GM23248 (cell line): ENCODE data around the gene ARHGEF10L. TPM values are rescaled to one million over a fixed set of nuclear protein-coding genes. Genes with fewer than 3 reads are reported as not detected.
A peak's percentile ranks its signal among the peaks of the same experiment; 100 is the strongest.

Source experiments
- DNase-seq: peaks from one replicate; pipeline ENCODE4 v3.0.0-alpha.2; 2015
- H2AFZ ChIP-seq: fragments of 200-600 bp; sonication (generic); 2 replicates; pipeline ENCODE4 v1.6.1; 2016; ENCODE audit warnings: antibody characterized with exemption
- H3F3A ChIP-seq: fragments of 200-600 bp; sonication (generic); 2 replicates; pipeline ENCODE4 v1.6.1; 2016; ENCODE audit warnings: mild to moderate bottlenecking, antibody characterized with exemption, mixed run types; ENCODE audit not compliant: insufficient read depth
- H3K27ac ChIP-seq: fragments of 200-600 bp; sonication (generic); 2 replicates; pipeline ENCODE4 v1.5.1; 2016; ENCODE audit warnings: mild to moderate bottlenecking
- H3K27me3 ChIP-seq: fragments of 200-600 bp; sonication (generic); replicated peaks from 2 replicates; pipeline ENCODE4 v1.6.1; 2016; ENCODE audit warnings: mild to moderate bottlenecking; ENCODE audit not compliant: insufficient read depth
- H3K36me3 ChIP-seq: fragments of 200-600 bp; sonication (generic); 2 replicates; pipeline ENCODE4 v1.6.1; 2016; ENCODE audit warnings: low read depth, mild to moderate bottlenecking
- H3K4me1 ChIP-seq: fragments of 200-600 bp; sonication (generic); 2 replicates; pipeline ENCODE4 v1.6.1; 2016; ENCODE audit warnings: mild to moderate bottlenecking; ENCODE audit not compliant: insufficient read depth
- H3K4me2 ChIP-seq: fragments of 200-600 bp; sonication (generic); one replicate; pipeline ENCODE4 v1.6.1; 2016; ENCODE audit warnings: mild to moderate bottlenecking; ENCODE audit not compliant: unreplicated experiment
- H3K4me3 ChIP-seq: fragments of 200-600 bp; sonication (generic); 2 replicates; pipeline ENCODE4 v1.5.1; 2016; ENCODE audit warnings: mild to moderate bottlenecking
- H3K79me2 ChIP-seq: fragments of 200-600 bp; sonication (generic); 2 replicates; pipeline ENCODE4 v1.6.1; 2016; ENCODE audit warnings: mild to moderate bottlenecking; ENCODE audit not compliant: insufficient read depth
- H3K9ac ChIP-seq: fragments of 200-600 bp; sonication (generic); 2 replicates; pipeline ENCODE4 v1.6.1; 2016; ENCODE audit warnings: mild to moderate bottlenecking
- H3K9me2 ChIP-seq: fragments of 200-600 bp; sonication (generic); 2 replicates; pipeline ENCODE4 v1.6.1; 2016; ENCODE audit warnings: mixed run types, mild to moderate bottlenecking, moderate library complexity; ENCODE audit not compliant: insufficient read depth
- H3K9me3 ChIP-seq: fragments of 200-600 bp; sonication (generic); one replicate; pipeline ENCODE4 v1.6.1; 2017; ENCODE audit warnings: low read depth
- H4K20me1 ChIP-seq: fragments of 200-600 bp; sonication (generic); 2 replicates; pipeline ENCODE4 v1.6.0; 2016; ENCODE audit not compliant: insufficient read depth
- EZH2 ChIP-seq: fragments of 200-600 bp; sonication (generic); IDR thresholded peaks from 2 replicates; pipeline ENCODE4 v1.6.1; 2018; ENCODE audit warnings: antibody characterized with exemption, mild to moderate bottlenecking; ENCODE audit not compliant: insufficient read depth, poor library complexity, severe bottlenecking
- EZH2phosphoT487 ChIP-seq: fragments of 200-600 bp; sonication (generic); IDR thresholded peaks from 2 replicates; pipeline ENCODE4 v1.6.1; 2018; ENCODE audit warnings: antibody characterized with exemption, moderate library complexity, mild to moderate bottlenecking, low read depth; ENCODE audit not compliant: insufficient read depth
- WGBS, 2 experiments: methylation state at CpG; one replicate each; pipeline ENCODE4 v1.1.6; 2015 to 2017; ENCODE audit warnings: low lambda C conversion rate in 2 of 2, low coverage in 1 of 2; ENCODE audit errors: missing lambda C conversion rate in 2 of 2; 5-methylcytosine and 5-hydroxymethylcytosine counted together
- in situ Hi-C: fragments of 300-500 bp; cut with MboI; formaldehyde crosslinking; loops from 2 replicates; pipeline ENCODE4 v1.15.0; 2020
- polyA plus RNA-seq: library from polyadenylated mRNA; unstranded; fragments of >200 nt; fragmentation: Nextera tagmentation; extraction: Ambion mirVana; gene quantifications from 2 replicates; pipeline ENCODE4 v1.2.1, GENCODE V29; 2016
- total RNA-seq: library from RNA; depleted of rRNA; stranded (reverse); fragments of >200 nt; shearing (Covaris generic); gene quantifications from 2 replicates; pipeline ENCODE4 v1.2.3, GENCODE V29; 2014

ARHGEF10L gene
- total and polyA plus RNA-seq, 2 experiments from 2014 or later: 6.0 to 19.3 TPM

DNA sequence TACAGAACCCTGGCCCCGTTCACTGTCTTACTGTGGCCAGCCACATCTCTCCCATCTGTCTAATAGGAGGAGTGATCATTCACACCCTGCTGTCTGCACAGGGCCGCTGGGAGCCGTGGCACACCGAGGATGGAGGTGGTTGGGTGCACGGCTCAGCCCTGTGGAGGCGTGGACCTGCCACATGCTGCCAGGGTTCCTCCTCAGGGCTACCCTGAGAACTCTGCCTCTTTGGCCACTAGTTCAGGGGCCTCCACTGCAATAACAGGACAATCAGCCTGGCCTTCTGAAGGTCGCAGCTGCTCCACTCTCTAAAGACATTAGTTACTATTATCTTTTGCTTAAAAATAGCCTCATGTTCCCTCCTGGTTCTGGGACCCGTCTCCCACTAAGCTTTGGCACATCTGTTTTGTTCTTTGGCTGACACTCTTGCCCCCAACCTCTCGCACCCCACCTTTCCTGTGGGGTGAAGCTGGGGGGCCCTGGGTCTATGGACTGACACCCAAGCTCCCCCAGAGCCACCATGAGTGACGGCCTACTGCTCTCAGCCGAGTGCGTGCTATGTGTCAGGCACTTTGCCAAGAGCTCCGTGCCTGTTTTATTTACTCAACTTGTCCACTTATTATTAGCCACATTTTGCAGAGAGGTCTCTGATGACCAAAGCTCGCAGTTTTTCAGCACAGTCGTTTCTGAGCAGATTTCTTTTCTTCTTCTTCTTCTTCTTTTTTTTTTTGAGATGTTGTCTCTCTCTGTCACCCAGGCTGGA is 66.3 kb downstream of the ARHGEF10L start:
- peak; percentile 20 for DNase-seq
- H3K9ac ChIP-seq: no peak overlapping the region
- H3F3A ChIP-seq: no peaks in the 10 kb centered on the region
- no peak overlapping the region for H3K4me2 ChIP-seq
- H3K36me3 ChIP-seq: no peaks in the 10 kb centered on the region
- H3K9me2 ChIP-seq: no peaks in the 10 kb centered on the region
- H3K27me3 ChIP-seq: no peaks in the 10 kb centered on the region
- no peaks in the 10 kb centered on the region for H3K9me3 ChIP-seq
- TF ChIP-seq EZH2phosphoT487 (no peak), EZH2 (no peak)
- no peak overlapping the region for H2AFZ ChIP-seq
- no peak overlapping the region for H3K4me3 ChIP-seq
- WGBS, 2 experiments: 57 to 58% methylated on average over 15 of the region's 15 CpGs
- H3K27ac ChIP-seq: no peak overlapping the region
- no peaks in the 10 kb centered on the region for H3K79me2 ChIP-seq
- no peaks in the 10 kb centered on the region for H4K20me1 ChIP-seq
- H3K4me1 ChIP-seq: no peaks in the 10 kb centered on the region
- in situ Hi-C loops: loop anchor here (5.0 kb wide), 1 partner anchor 103 kb away; no protein-coding TSS in a partner anchor

DNA sequence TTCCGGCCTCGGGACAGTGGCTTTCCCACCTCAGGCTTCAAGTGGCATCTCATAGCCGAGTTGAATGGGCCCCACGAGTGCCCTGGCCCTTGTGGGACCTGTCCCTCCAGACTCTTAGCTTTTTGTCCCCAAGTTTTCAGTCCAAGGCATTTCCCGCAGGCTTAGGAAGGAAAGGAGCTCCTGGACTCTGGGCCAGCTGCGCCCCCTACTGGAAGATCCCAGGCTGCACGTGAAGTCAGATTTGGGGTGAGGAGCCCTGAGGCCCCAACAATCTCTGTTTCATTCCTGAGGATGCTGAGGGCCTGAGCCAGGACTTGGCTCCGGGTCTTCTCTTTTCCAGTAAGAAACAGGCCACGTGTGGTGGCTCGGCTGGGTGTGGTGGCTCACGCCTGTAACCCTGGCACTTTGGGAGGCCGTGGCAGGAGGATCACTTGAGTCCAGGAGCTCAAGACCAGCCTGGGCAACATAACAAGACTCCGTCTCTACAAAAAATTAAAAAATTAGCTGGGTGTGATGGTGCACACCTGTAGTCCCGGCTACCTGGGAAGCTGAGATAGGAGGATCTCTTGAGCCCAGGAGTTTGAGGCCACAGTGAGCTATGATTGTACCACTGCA is 67.4 kb downstream of the ARHGEF10L start:
- Histone ChIP-seq H3K9me3 (no peaks in the 10 kb centered on the region), H3K36me3 (no peaks in the 10 kb centered on the region), H2AFZ (no peak overlapping the region), H3K27ac (no peak overlapping the region), H3K79me2 (no peaks in the 10 kb centered on the region), H3F3A (peaks cover 8% of the 10 kb centered on the region), H3K9ac (no peak overlapping the region), H4K20me1 (no peaks in the 10 kb centered on the region), H3K27me3 (no peaks in the 10 kb centered on the region), H3K4me2 (no peak overlapping the region), H3K4me3 (no peak overlapping the region), H3K9me2 (no peaks in the 10 kb centered on the region), H3K4me1 (peaks cover 6% of the 10 kb centered on the region)
- TF ChIP-seq EZH2phosphoT487 (no peak), EZH2 (no peak)
- in situ Hi-C loops: loop anchor here (5.0 kb wide), 1 partner anchor 105 kb away; no protein-coding TSS in a partner anchor
- peak; percentile 77 for DNase-seq
- 38 to 41% methylated on average over 14 of the region's 14 CpGs for WGBS, 2 experiments

DNA sequence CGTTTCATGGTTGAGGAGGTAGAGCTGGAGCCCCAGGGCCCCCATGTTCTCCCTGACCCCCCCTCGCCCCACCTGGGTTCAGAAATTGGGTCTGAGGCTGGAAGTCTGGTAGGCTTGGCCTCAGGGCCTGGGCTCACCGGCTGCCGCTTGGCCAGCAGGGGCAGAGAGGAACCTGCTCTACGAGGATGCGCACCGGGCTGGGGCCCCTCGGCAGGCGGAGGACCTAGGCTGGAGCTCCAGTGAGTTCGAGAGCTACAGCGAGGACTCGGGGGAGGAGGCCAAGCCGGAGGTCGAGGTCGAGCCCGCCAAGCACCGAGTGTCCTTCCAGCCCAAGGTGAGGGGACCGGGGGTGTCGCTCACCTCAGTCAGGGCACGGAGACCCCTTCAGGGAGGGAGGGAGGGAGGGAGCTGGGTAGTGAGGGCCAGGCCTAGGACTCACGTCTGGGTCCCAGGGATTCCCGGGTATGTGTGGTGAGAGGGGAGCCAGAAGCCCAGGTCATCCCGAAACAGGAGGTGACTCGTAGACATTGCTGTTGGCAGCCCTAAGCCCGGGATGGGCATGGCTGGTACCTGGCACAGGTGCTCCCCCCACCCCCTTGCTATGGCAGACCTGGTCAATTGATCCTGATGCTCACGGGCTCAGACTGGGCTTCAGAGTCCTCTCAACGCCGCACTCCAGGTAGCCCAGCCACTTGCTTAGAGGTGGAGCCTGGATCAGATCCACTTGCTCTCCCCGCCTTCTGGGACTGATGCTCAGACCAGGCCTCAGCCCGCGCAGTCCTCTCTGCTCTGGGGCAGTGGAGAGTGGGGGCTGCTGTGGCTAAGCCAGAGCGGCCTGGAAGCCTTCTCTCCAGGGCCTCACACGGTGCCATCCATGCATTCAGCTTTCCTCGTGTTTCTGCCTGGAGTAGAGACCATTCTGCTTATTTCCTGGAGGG is 68.4 kb downstream of the ARHGEF10L start:
- Histone ChIP-seq H2AFZ (no peak overlapping the region), H3K27ac (no peak overlapping the region), H3K9me3 (no peaks in the 10 kb centered on the region), H3K4me1 (peaks cover 11% of the 10 kb centered on the region), H3K4me3 (no peak overlapping the region), H3K27me3 (no peaks in the 10 kb centered on the region), H3K79me2 (no peaks in the 10 kb centered on the region), H3F3A (peaks cover 13% of the 10 kb centered on the region), H3K9ac (no peak overlapping the region), H3K9me2 (no peaks in the 10 kb centered on the region), H3K36me3 (no peaks in the 10 kb centered on the region), H4K20me1 (no peaks in the 10 kb centered on the region), H3K4me2 (no peak overlapping the region)
- TF ChIP-seq EZH2phosphoT487 (no peak), EZH2 (no peak)
- 89 to 94% methylated on average over 30 to 34 of the region's 34 CpGs for WGBS, 2 experiments
- in situ Hi-C loops: loop anchor here (5.0 kb wide), 1 partner anchor 106 kb away; no protein-coding TSS in a partner anchor
- DNase-seq: no peak

DNA sequence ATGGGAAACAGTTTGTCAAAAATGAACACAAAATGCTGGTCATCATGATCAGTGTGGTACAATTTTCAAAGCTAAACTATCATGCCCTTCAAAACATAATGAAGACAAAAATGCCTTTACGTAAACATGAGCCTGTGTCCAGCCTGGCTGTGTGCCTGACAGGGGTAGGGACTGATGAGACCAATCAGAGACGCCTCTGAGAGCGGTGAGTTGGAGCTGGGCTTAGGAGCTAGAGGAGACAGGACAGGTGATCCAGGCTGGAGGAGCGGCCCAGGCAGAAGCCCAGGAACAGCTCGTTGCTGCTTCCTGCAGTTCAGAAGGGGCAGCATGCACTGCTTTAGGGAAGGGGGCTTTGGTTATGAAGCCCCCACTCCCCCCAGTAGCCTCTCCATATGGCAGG is 70.0 kb downstream of the ARHGEF10L start:
- Histone ChIP-seq H3K27me3 (no peaks in the 10 kb centered on the region), H3K36me3 (no peaks in the 10 kb centered on the region), H3F3A (peaks cover 13% of the 10 kb centered on the region), H3K9ac (no peak overlapping the region), H2AFZ (no peak overlapping the region), H3K4me2 (no peak overlapping the region), H3K9me2 (no peaks in the 10 kb centered on the region), H3K79me2 (no peaks in the 10 kb centered on the region), H4K20me1 (no peaks in the 10 kb centered on the region), H3K4me1 (peaks cover 11% of the 10 kb centered on the region), H3K9me3 (no peaks in the 10 kb centered on the region), H3K4me3 (no peak overlapping the region), H3K27ac (no peak overlapping the region)
- DNase-seq: no peak
- whole genome bisulfite sequencing, 2 experiments: 95 to 100% methylated on average over 5 of the region's 5 CpGs
- TF ChIP-seq EZH2 (no peak), EZH2phosphoT487 (no peak)
- in situ Hi-C loops: loop anchor here (5.0 kb wide), 1 partner anchor 107 kb away; no protein-coding TSS in a partner anchor
